GM12878 (cell line): ENCODE results near the gene ADGRG1. TPM values are rescaled to one million over a fixed set of nuclear protein-coding genes. Genes with fewer than 3 reads are reported as not detected.

Source experiments
- ATF7 ChIP-seq: fragments of 450-650 bp; IDR thresholded peaks from 2 replicates; pipeline ENCODE4 v1.6.1; 2016; ENCODE audit warnings: low read depth, mild to moderate bottlenecking
- BACH1 ChIP-seq: fragments of 450-650 bp; IDR thresholded peaks from 2 replicates; pipeline ENCODE4 v1.6.1; 2017; ENCODE audit warnings: mild to moderate bottlenecking, borderline replicate concordance
- BCLAF1 ChIP-seq: fragments of 450-650 bp; IDR thresholded peaks from 2 replicates; pipeline ENCODE4 v1.6.1; 2017; ENCODE audit warnings: antibody characterized with exemption, mild to moderate bottlenecking, moderate library complexity
- CBX3 ChIP-seq: fragments of 200-600 bp; sonication (generic); IDR thresholded peaks from 2 replicates; pipeline ENCODE4 v1.6.1; 2016; ENCODE audit warnings: low read depth, borderline replicate concordance
- CEBPB ChIP-seq, 2 experiments: fragments of 150-350 bp in 1 of 2; IDR thresholded peaks; 2 replicates each; pipeline ENCODE4 v1.6.1; 2012 to 2014; ENCODE audit warnings: low read depth in 2 of 2, low read length in 2 of 2, borderline replicate concordance in 1 of 2, inconsistent platforms in 1 of 2
- CREB1 ChIP-seq: IDR thresholded peaks from 2 replicates; pipeline ENCODE4 v1.6.1; 2012; ENCODE audit warnings: low read depth, mild to moderate bottlenecking, inconsistent platforms
- CTCF ChIP-seq, 3 experiments: IDR thresholded peaks in 2 of 3; conservative IDR thresholded peaks in 1 of 3; 2 replicates each; pipeline ENCODE4 v1.5.1; 2011; ENCODE audit warnings: low read depth in 3 of 3, low read length in 3 of 3, mild to moderate bottlenecking in 3 of 3, control low read depth in 2 of 3, moderate library complexity in 2 of 3, inconsistent platforms in 1 of 3, mixed read lengths in 1 of 3; ENCODE audit not compliant: control insufficient read depth in 2 of 3, insufficient read depth in 1 of 3; ENCODE audit errors: extremely low read depth in 1 of 3
- DPF2 ChIP-seq: fragments of 450-650 bp; IDR thresholded peaks from 2 replicates; pipeline ENCODE4 v1.6.1; 2017; ENCODE audit warnings: mild to moderate bottlenecking
- EED ChIP-seq: sonication (generic); IDR thresholded peaks from 2 replicates; pipeline ENCODE4 v1.6.1; 2016; ENCODE audit warnings: antibody characterized with exemption, low read depth
- EP300 ChIP-seq, 2 experiments: fragments of 150-350 bp in 1 of 2; IDR thresholded peaks; 2 replicates each; pipeline ENCODE4 v1.6.1; 2011 to 2012; ENCODE audit warnings: low read depth in 2 of 2, low read length in 2 of 2, borderline replicate concordance in 1 of 2, improper control_type of control experiment in 1 of 2, inconsistent platforms in 1 of 2; ENCODE audit not compliant: control insufficient read depth in 1 of 2
- GATAD2B ChIP-seq: fragments of 450-650 bp; conservative IDR thresholded peaks from 2 replicates; pipeline ENCODE4 v1.6.1; 2017; ENCODE audit warnings: low read depth, mild to moderate bottlenecking, moderate library complexity
- IKZF2 ChIP-seq, 2 experiments: fragments of 450-650 bp; IDR thresholded peaks; 2 replicates each; pipeline ENCODE4 v1.6.1; 2017; ENCODE audit warnings: mild to moderate bottlenecking in 2 of 2, moderate library complexity in 2 of 2
- JUNB ChIP-seq: IDR thresholded peaks from 2 replicates; pipeline ENCODE4 v1.6.1; 2016; ENCODE audit warnings: antibody characterized with exemption, mild to moderate bottlenecking
- MEF2A ChIP-seq: IDR thresholded peaks from 2 replicates; pipeline ENCODE4 v1.6.1; 2011; ENCODE audit warnings: low read depth, mild to moderate bottlenecking, low read length, moderate library complexity; ENCODE audit not compliant: insufficient read depth
- MTA2 ChIP-seq: fragments of 450-650 bp; IDR thresholded peaks from 2 replicates; pipeline ENCODE4 v1.6.1; 2016; ENCODE audit warnings: low read depth, mild to moderate bottlenecking, moderate library complexity
- MXI1 ChIP-seq: fragments of 150-350 bp; IDR thresholded peaks from 2 replicates; pipeline ENCODE4 v1.6.1; 2011; ENCODE audit warnings: low read depth, mild to moderate bottlenecking, inconsistent platforms, low read length, improper control_type of control experiment
- NBN ChIP-seq: fragments of 450-650 bp; IDR thresholded peaks from 2 replicates; pipeline ENCODE4 v1.6.1; 2016
- NRF1 ChIP-seq: conservative IDR thresholded peaks from 2 replicates; pipeline ENCODE4 v1.6.1; 2011; ENCODE audit warnings: mild to moderate bottlenecking, low read depth, low read length, improper control_type of control experiment
- RB1 ChIP-seq: fragments of 450-650 bp; formaldehyde crosslinking; IDR thresholded peaks from 2 replicates; pipeline ENCODE4 v1.6.1; 2017; ENCODE audit warnings: mild to moderate bottlenecking, borderline replicate concordance
- SPI1 ChIP-seq: IDR thresholded peaks from 2 replicates; pipeline ENCODE4 v1.6.1; 2011; ENCODE audit warnings: low read depth, mild to moderate bottlenecking, low read length, moderate library complexity, borderline replicate concordance; ENCODE audit not compliant: insufficient read depth
- TCF12 ChIP-seq: IDR thresholded peaks from 2 replicates; pipeline ENCODE4 v1.6.1; 2011; ENCODE audit warnings: low read depth, mild to moderate bottlenecking, low read length
- TCF7 ChIP-seq: IDR thresholded peaks from 2 replicates; pipeline ENCODE4 v1.6.1; 2014; ENCODE audit warnings: antibody characterized with exemption, borderline replicate concordance
- polyA plus RNA-seq, 11 experiments: library from polyadenylated mRNA; depleted of rRNA in 4 of 11; unstranded in 6 of 11; stranded (reverse) in 5 of 11; fragments of >200 nt; fragmentation: Nextera tagmentation in 4 of 11; fragmentation: Illumina TruSeq in 1 of 11; extraction: Ambion mirVana in 4 of 11; extraction: Trizol in 1 of 11; gene quantifications; 1 replicate in 1 of 11; 2 replicates in 10 of 11; pipeline versions ENCODE4 v1.2.1 to v1.2.3, GENCODE V29; 2011 to 2016; ENCODE audit warnings: inconsistent platforms in 2 of 11, missing spikeins in 2 of 11, low read depth in 1 of 11
- total RNA-seq, 4 experiments: library from RNA; depleted of rRNA in 3 of 4; stranded (reverse); fragments of >200 nt in 3 of 4; fragmentation: Illumina TruSeq in 1 of 4; extraction: Trizol in 1 of 4; gene quantifications; 2 replicates each; pipeline versions ENCODE4 v1.2.1 to v1.2.3, GENCODE V29; 2013 to 2021
- TF ChIP-seq, protein P1 (sequence below): IDR thresholded peaks from 2 replicates; pipeline ENCODE4 v1.6.1; 2011; ENCODE audit warnings: mild to moderate bottlenecking, low read depth, low read length, moderate library complexity; ENCODE audit not compliant: insufficient replicate concordance

The ADGRG1 gene
- total and polyA plus RNA-seq, 10 of the 15 experiments (the other 5 are each of a cell fraction or from before 2014, with no cell fraction given) = 0.07 to 2.0 (median 0.75) TPM

DNA sequence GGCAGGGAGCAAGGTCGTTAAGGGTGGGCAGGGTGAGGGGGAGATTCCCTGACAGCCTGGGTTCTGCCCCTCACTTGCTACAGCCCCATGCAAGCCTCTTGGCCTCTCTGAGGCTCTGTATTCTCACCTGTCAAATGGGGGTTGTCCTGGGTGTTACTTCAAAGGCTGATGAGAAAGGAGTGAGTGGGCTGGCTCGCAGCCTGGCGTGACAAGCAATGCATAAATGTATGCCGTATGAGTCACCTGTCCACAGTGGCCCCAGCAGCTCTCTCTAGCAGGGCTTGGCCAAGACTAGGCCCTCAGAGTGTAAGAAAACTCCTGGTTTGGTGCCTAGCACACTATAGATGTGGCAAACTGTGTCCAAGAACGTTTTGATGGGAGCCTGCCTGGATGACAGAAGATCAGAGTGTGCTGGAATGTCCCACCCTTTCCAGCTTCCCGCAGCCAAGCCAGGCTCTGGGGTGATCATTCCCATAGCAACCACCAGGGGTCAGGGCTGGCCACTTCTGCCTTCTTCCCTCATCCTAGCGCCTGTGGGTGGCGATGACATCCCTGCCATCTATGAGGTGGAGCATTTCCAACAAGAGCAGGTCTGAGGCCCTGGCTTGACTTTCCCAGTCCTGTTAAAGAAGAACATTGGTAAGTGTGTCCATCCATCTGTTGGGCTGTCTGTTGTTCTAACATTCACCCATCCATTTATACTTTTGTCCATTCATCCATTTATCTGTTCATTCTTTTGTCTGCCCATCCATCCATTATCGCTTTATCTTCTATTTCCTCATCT, 37.2 kb upstream of the ADGRG1 start (continued):
- 0 out of 2 replicates have a peak, but pooled peaks have one; percentile 6 for TF ChIP-seq SPI1
- TF ChIP-seq GATAD2B = peak; percentile 60
- TF ChIP-seq, protein P1, sequence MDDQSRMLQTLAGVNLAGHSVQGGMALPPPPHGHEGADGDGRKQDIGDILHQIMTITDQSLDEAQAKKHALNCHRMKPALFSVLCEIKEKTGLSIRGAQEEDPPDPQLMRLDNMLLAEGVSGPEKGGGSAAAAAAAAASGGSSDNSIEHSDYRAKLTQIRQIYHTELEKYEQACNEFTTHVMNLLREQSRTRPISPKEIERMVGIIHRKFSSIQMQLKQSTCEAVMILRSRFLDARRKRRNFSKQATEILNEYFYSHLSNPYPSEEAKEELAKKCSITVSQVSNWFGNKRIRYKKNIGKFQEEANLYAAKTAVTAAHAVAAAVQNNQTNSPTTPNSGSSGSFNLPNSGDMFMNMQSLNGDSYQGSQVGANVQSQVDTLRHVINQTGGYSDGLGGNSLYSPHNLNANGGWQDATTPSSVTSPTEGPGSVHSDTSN = peak; percentile 66
- TF ChIP-seq ATF7 = peak; percentile 68
- no peak for TF ChIP-seq MEF2A
- peak; percentile 76 for TF ChIP-seq DPF2
- TF ChIP-seq JUNB = peak; percentile 61; the same call in 1 of the 2 replicates
- no peak for TF ChIP-seq CBX3
- peak; percentile 85 for TF ChIP-seq TCF12
- TF ChIP-seq CTCF (IDR thresholded peaks at IDR 0.05 in 2 of 3, conservative IDR thresholded peaks at IDR 0.05 in 1 of 3; ENCODE audit: control insufficient read depth in 2 of 3, extremely low read depth in 1 of 3, insufficient read depth in 1 of 3, low read depth in 3 of 3, low read length in 3 of 3) = peak; percentile 91 to 94 (median 94)
- TF ChIP-seq NBN = peak; percentile 59
- peak; percentile 65 for TF ChIP-seq EED
- TF ChIP-seq BCLAF1 = no peak
- TF ChIP-seq BACH1 = peak; percentile 54; the same call in 1 of the 2 replicates
- peak; percentile 31; the same call in 1 of the 2 replicates for TF ChIP-seq RB1
- peak; percentile 92 for TF ChIP-seq TCF7
- TF ChIP-seq CEBPB (IDR thresholded peaks at IDR 0.05; ENCODE audit: borderline replicate concordance in 1 of 2, low read depth in 2 of 2, low read length in 2 of 2) = no peak
- TF ChIP-seq IKZF2 (IDR thresholded peaks at IDR 0.05) = peak; percentile 58 to 63
- peak; percentile 62 to 68; a peak in 2 of 4 replicates for TF ChIP-seq EP300 (IDR thresholded peaks at IDR 0.05; ENCODE audit: borderline replicate concordance in 1 of 2, control insufficient read depth in 1 of 2, low read depth in 2 of 2, low read length in 2 of 2)
- no peak for TF ChIP-seq NRF1
- peak; percentile 73; the same call in 1 of the 2 replicates for TF ChIP-seq MTA2
- TF ChIP-seq MXI1 = no peak
- TF ChIP-seq CREB1 = no peak
